GM19025 (cell line): ENCODE measurements around the gene POC1B.
A peak's percentile ranks its signal among the peaks of the same experiment; 100 is the strongest.
"Not testable (repeated sequence)": the region's sequence is repeated elsewhere in the genome, so short reads cannot be mapped to it uniquely, and the experiment has no call there.

Experiments
- ATAC-seq: cut with Tn5 transposase; IDR thresholded peaks from one replicate; pipeline ENCODE4 v1.9.1; 2021; ENCODE audit warnings: mild to moderate bottlenecking, low read depth, moderate library complexity; ENCODE audit not compliant: unreplicated experiment

Gene POC1B

GRCh38 chr12:89468648-89469326, 57.1 kb downstream of the POC1B start:
- ATAC-seq, result peak; percentile 67

GRCh38 chr12:89468017-89468416, 57.8 kb downstream of the POC1B start:
- ATAC-seq, result no peak

- ATAC-seq, result no peak
Measured at GRCh38 chr12:89464974-89465592, 60.8 kb downstream of the POC1B start.

- peak; percentile 91 for ATAC-seq
Measured at GRCh38 chr12:89461649-89462612, 63.9 kb downstream of the POC1B start.

GRCh38 chr12:89461190-89461589, 64.7 kb downstream of the POC1B start:
- no peak for ATAC-seq

- not testable (repeated sequence) for ATAC-seq
Measured at GRCh38 chr12:89459279-89459678, 66.6 kb downstream of the POC1B start.

GRCh38 chr12:89456565-89456964, 69.3 kb downstream of the POC1B start:
- no peak for ATAC-seq

GRCh38 chr12:89454080-89454848, 71.6 kb downstream of the POC1B start:
- no peak for ATAC-seq

GRCh38 chr12:89453121-89453978, 72.5 kb downstream of the POC1B start:
- no peak for ATAC-seq

- ATAC-seq, result no peak
Measured at GRCh38 chr12:89451841-89452251, 74.0 kb downstream of the POC1B start.

- no peak for ATAC-seq
Measured at GRCh38 chr12:89450907-89451306, 74.9 kb downstream of the POC1B start.

- ATAC-seq, result no peak
Measured at GRCh38 chr12:89448951-89449371, 76.9 kb downstream of the POC1B start.

- no peak for ATAC-seq
Measured at GRCh38 chr12:89448526-89448925, 77.3 kb downstream of the POC1B start.

GRCh38 chr12:89439941-89440340, 85.9 kb downstream of the POC1B start:
- no peak for ATAC-seq

- ATAC-seq, result no peak
Measured at GRCh38 chr12:89437231-89437630, 88.6 kb downstream of the POC1B start.

GRCh38 chr12:89436062-89436461, 89.8 kb downstream of the POC1B start:
- ATAC-seq, result no peak

- ATAC-seq, result no peak
Measured at GRCh38 chr12:89433634-89434033, 92.2 kb downstream of the POC1B start.

- ATAC-seq, result no peak
Measured at GRCh38 chr12:89432396-89432795, 93.5 kb downstream of the POC1B start.

- ATAC-seq, result no peak
Measured at GRCh38 chr12:89429528-89429927, 96.3 kb downstream of the POC1B start.
